Hepatocyte (in vitro differentiated cells): ENCODE results near the gene M1AP. TPM values are rescaled to one million over a fixed set of nuclear protein-coding genes. Genes with fewer than 3 reads are reported as not detected.

ENCODE experiments used
- DNase-seq: peaks from one replicate; pipeline ENCODE4 v3.0.0-alpha.2; 2016; ENCODE audit warnings: low spot score
- H2AFZ ChIP-seq: fragments of 200-600 bp; sonication (generic); 2 replicates; pipeline ENCODE4 v1.6.0; 2016; ENCODE audit warnings: antibody characterized with exemption, mild to moderate bottlenecking
- H3K27ac ChIP-seq: fragments of 200-600 bp; sonication (generic); 2 replicates; pipeline ENCODE4 v1.5.1; 2016; ENCODE audit warnings: mild to moderate bottlenecking
- H3K27me3 ChIP-seq: fragments of 200-600 bp; sonication (generic); 2 replicates; pipeline ENCODE4 v1.6.1; 2016
- H3K36me3 ChIP-seq: fragments of 200-600 bp; sonication (generic); replicated peaks from 2 replicates; pipeline ENCODE4 v1.5.1; 2016; ENCODE audit warnings: low read depth; ENCODE audit not compliant: insufficient read depth
- H3K4me1 ChIP-seq: fragments of 200-600 bp; sonication (generic); 2 replicates; pipeline ENCODE4 v1.5.1; 2016; ENCODE audit warnings: mild to moderate bottlenecking, moderate library complexity; ENCODE audit not compliant: insufficient read depth
- H3K4me2 ChIP-seq: fragments of 200-600 bp; sonication (generic); 2 replicates; pipeline ENCODE4 v1.6.0; 2016
- H3K4me3 ChIP-seq: fragments of 200-600 bp; sonication (generic); 2 replicates; pipeline ENCODE4 v1.5.1; 2016; ENCODE audit warnings: mild to moderate bottlenecking
- H3K79me2 ChIP-seq: fragments of 200-600 bp; sonication (generic); 2 replicates; pipeline ENCODE4 v1.6.0; 2017; ENCODE audit warnings: mild to moderate bottlenecking
- H3K9me2 ChIP-seq: fragments of 200-600 bp; sonication (generic); replicated peaks from 2 replicates; pipeline ENCODE4 v1.6.0; 2017; ENCODE audit warnings: mild to moderate bottlenecking; ENCODE audit not compliant: insufficient read depth
- H3K9me3 ChIP-seq: fragments of 200-600 bp; sonication (generic); 2 replicates; pipeline ENCODE4 v1.5.1; 2016; ENCODE audit warnings: low read depth, mild to moderate bottlenecking
- H4K20me1 ChIP-seq: fragments of 200-600 bp; sonication (generic); 2 replicates; pipeline ENCODE4 v1.6.0; 2016; ENCODE audit warnings: mild to moderate bottlenecking; ENCODE audit not compliant: insufficient read depth, poor library complexity, severe bottlenecking
- EZH2 ChIP-seq: fragments of 200-600 bp; sonication (generic); IDR thresholded peaks from 2 replicates; pipeline ENCODE4 v1.6.1; 2016; ENCODE audit warnings: antibody characterized with exemption, mild to moderate bottlenecking, borderline replicate concordance
- EZH2phosphoT487 ChIP-seq: fragments of 200-600 bp; sonication (generic); IDR thresholded peaks from one replicate; pipeline ENCODE4 v1.6.1; 2018; ENCODE audit warnings: antibody characterized with exemption, mild to moderate bottlenecking, low read depth, moderate library complexity; ENCODE audit not compliant: unreplicated experiment, severe bottlenecking
- WGBS: methylation state at CpG from one replicate; pipeline ENCODE4 v1.1.6; 2016; ENCODE audit warnings: low lambda C conversion rate; ENCODE audit errors: missing lambda C conversion rate; 5-methylcytosine and 5-hydroxymethylcytosine counted together
- polyA plus RNA-seq: library from polyadenylated mRNA; unstranded; fragments of >200 nt; fragmentation: Nextera tagmentation; extraction: Ambion mirVana; gene quantifications from 2 replicates; pipeline ENCODE4 v1.2.1, GENCODE V29; 2016
- total RNA-seq: library from RNA; depleted of rRNA; stranded (reverse); fragments of >200 nt; gene quantifications from 2 replicates; pipeline ENCODE4 v1.2.3, GENCODE V29; 2014
- TF ChIP-seq, protein P1 (sequence below): fragments of 200-600 bp; sonication (generic); IDR thresholded peaks from 2 replicates; pipeline ENCODE4 v1.5.1; 2016; ENCODE audit warnings: antibody characterized with exemption, mild to moderate bottlenecking; ENCODE audit not compliant: poor library complexity

The M1AP gene
- total and polyA plus RNA-seq, 2 experiments from 2014 or later, result 0.30 to 0.70 TPM

GRCh38 chr2:74673826-74674528 is 25.8 kb upstream of the M1AP start:
- TF ChIP-seq EZH2 (no peak), EZH2phosphoT487 (no peak)
- TF ChIP-seq, protein P1, sequence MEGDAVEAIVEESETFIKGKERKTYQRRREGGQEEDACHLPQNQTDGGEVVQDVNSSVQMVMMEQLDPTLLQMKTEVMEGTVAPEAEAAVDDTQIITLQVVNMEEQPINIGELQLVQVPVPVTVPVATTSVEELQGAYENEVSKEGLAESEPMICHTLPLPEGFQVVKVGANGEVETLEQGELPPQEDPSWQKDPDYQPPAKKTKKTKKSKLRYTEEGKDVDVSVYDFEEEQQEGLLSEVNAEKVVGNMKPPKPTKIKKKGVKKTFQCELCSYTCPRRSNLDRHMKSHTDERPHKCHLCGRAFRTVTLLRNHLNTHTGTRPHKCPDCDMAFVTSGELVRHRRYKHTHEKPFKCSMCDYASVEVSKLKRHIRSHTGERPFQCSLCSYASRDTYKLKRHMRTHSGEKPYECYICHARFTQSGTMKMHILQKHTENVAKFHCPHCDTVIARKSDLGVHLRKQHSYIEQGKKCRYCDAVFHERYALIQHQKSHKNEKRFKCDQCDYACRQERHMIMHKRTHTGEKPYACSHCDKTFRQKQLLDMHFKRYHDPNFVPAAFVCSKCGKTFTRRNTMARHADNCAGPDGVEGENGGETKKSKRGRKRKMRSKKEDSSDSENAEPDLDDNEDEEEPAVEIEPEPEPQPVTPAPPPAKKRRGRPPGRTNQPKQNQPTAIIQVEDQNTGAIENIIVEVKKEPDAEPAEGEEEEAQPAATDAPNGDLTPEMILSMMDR, result no peak
- no peak overlapping the region for H3K4me3 ChIP-seq
- H2AFZ ChIP-seq, result no peak overlapping the region
- no peaks in the 10 kb centered on the region for H3K9me2 ChIP-seq
- H3K79me2 ChIP-seq, result no peaks in the 10 kb centered on the region
- WGBS, result 88% methylated on average over 7 of the region's 7 CpGs
- no peaks in the 10 kb centered on the region for H3K27me3 ChIP-seq
- H3K27ac ChIP-seq, result no peak overlapping the region
- no peaks in the 10 kb centered on the region for H3K4me1 ChIP-seq
- H4K20me1 ChIP-seq, result no peaks in the 10 kb centered on the region
- no peak for DNase-seq
- H3K9me3 ChIP-seq, result no peaks in the 10 kb centered on the region
- no peak overlapping the region for H3K4me2 ChIP-seq
- no peaks in the 10 kb centered on the region for H3K36me3 ChIP-seq

GRCh38 chr2:74671479-74671878 is 23.3 kb upstream of the M1AP start:
- H3K27me3 ChIP-seq, result no peaks in the 10 kb centered on the region
- H3K4me2 ChIP-seq, result no peak overlapping the region
- H2AFZ ChIP-seq, result no peak overlapping the region
- H3K79me2 ChIP-seq, result no peaks in the 10 kb centered on the region
- no peaks in the 10 kb centered on the region for H3K36me3 ChIP-seq
- no peaks in the 10 kb centered on the region for H4K20me1 ChIP-seq
- no peak for DNase-seq
- H3K9me2 ChIP-seq, result no peaks in the 10 kb centered on the region
- H3K4me3 ChIP-seq, result no peak overlapping the region
- H3K4me1 ChIP-seq, result no peaks in the 10 kb centered on the region
- no peak for TF ChIP-seq EZH2
- no peak for TF ChIP-seq EZH2phosphoT487
- TF ChIP-seq, protein P1, result no peak
- H3K9me3 ChIP-seq, result no peaks in the 10 kb centered on the region
- H3K27ac ChIP-seq, result no peak overlapping the region

DNA sequence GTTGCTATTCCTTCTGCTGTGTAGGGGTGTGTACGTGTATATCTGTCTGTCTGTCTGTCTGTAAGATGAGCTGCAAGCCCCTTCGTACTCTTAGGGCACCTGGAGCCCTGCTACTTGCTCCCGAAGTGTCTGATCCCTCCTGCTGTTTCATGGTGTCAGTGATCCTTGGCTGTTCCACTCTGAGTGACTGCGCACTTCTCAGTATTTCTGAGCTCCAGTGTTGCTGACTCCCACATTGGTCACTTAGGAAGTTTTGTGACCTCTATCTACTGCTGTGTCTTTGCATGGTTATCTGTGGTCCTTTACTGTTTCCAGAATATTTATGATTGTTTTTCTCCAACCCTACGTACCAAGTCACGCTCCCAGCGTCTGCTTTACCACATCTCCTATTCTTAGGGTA is 22.1 kb upstream of the M1AP start:
- Histone ChIP-seq H3K9me3 (no peaks in the 10 kb centered on the region), H3K79me2 (no peaks in the 10 kb centered on the region), H2AFZ (no peak overlapping the region), H3K36me3 (no peaks in the 10 kb centered on the region), H4K20me1 (no peaks in the 10 kb centered on the region), H3K4me1 (no peaks in the 10 kb centered on the region), H3K9me2 (no peaks in the 10 kb centered on the region), H3K27me3 (no peaks in the 10 kb centered on the region), H3K4me3 (no peak overlapping the region), H3K4me2 (no peak overlapping the region), H3K27ac (no peak overlapping the region)
- no peak for TF ChIP-seq EZH2phosphoT487
- TF ChIP-seq EZH2, result no peak
- TF ChIP-seq, protein P1, result no peak
- WGBS, result 89% methylated on average over 7 of the region's 7 CpGs
- DNase-seq, result no peak
